ENCODE measurements around the gene CDK5R1. TPM values are rescaled to one million over a fixed set of nuclear protein-coding genes. Genes with fewer than 3 reads are reported as not detected.

The CDK5R1 gene
- polyA plus RNA-seq, 1 donor (not counting 4 experiments of a cell fraction or from before 2014, with no cell fraction given) = 2.9 TPM

- no peak overlapping the region for H2AFZ ChIP-seq (ENCODE audit: control insufficient read depth, low read length)
- H3K9me1 ChIP-seq (ENCODE audit: control insufficient read depth, extremely low read depth, insufficient read depth, low read length) = peaks cover 7% of the 10 kb centered on the region
- H3K9ac ChIP-seq (ENCODE audit: control insufficient read depth, extremely low read depth, insufficient read depth, low read length) = no peak overlapping the region
- FAIRE-seq (no peak), DNase-seq (ENCODE audit: low read depth, low spot score) (no peak)
- H3K4me1 ChIP-seq (ENCODE audit: control insufficient read depth, extremely low read depth, insufficient read depth, low read length) = peaks cover 15% of the 10 kb centered on the region
- no peak overlapping the region for H3K4me2 ChIP-seq (ENCODE audit: control insufficient read depth, extremely low read depth, insufficient read depth, low read depth, low read length)
- peaks cover 15 to 30% of the 10 kb centered on the region in 2 experiments for H3K36me3 ChIP-seq (ENCODE audit: control insufficient read depth in 2 of 2, extremely low read depth in 1 of 2, insufficient read depth in 2 of 2, low read length in 2 of 2)
- TF ChIP-seq CTCF (optimal IDR thresholded peaks at IDR 0.05 in 1 of 3, IDR thresholded peaks at IDR 0.05 in 1 of 3, conservative IDR thresholded peaks at IDR 0.05 in 1 of 3; ENCODE audit: extremely low read depth in 1 of 3, insufficient read depth in 2 of 3, low read length in 3 of 3) (no peak), EZH2 (IDR thresholded peaks at IDR 0.05; ENCODE audit: low read length) (no peak)
- no peaks in the 10 kb centered on the region for H4K20me1 ChIP-seq (ENCODE audit: control insufficient read depth, extremely low read depth, insufficient read depth, low read length)
- no peaks in the 10 kb centered on the region for H3K27me3 ChIP-seq (ENCODE audit: control insufficient read depth, extremely low read depth, insufficient read depth, low read length)
- dilution Hi-C loops (cut with MboI; ENCODE audit: extremely low pct_ligation_motif_present, low sequenced_read_pairs) = no loop called here
- no peak overlapping the region for H3K4me3 ChIP-seq (ENCODE audit: control insufficient read depth in 2 of 3, extremely low read depth in 1 of 3, insufficient read depth in 2 of 3, low read depth in 1 of 3, low read length in 3 of 3)
- H3K27ac ChIP-seq (ENCODE audit: control insufficient read depth, insufficient read depth, low read length) = no peak overlapping the region
- peaks cover 16% of the 10 kb centered on the region for H3K79me2 ChIP-seq (ENCODE audit: control insufficient read depth, insufficient read depth, low read length)
- no peaks in the 10 kb centered on the region for H3K9me3 ChIP-seq (ENCODE audit: control insufficient read depth, low read depth, low read length)
Measured at GRCh38 chr17:32484041-32484461, 2.7 kb upstream of the CDK5R1 start.

GRCh38 chr17:32484628-32485027 is 2.2 kb upstream of the CDK5R1 start:
- no peak overlapping the region for H2AFZ ChIP-seq (ENCODE audit: control insufficient read depth, low read length)
- H4K20me1 ChIP-seq (ENCODE audit: control insufficient read depth, extremely low read depth, insufficient read depth, low read length) = no peaks in the 10 kb centered on the region
- H3K9ac ChIP-seq (ENCODE audit: control insufficient read depth, extremely low read depth, insufficient read depth, low read length) = no peak overlapping the region
- H3K9me1 ChIP-seq (ENCODE audit: control insufficient read depth, extremely low read depth, insufficient read depth, low read length) = peaks cover 9% of the 10 kb centered on the region
- H3K36me3 ChIP-seq (ENCODE audit: control insufficient read depth in 2 of 2, extremely low read depth in 1 of 2, insufficient read depth in 2 of 2, low read length in 2 of 2) = peaks cover 21 to 28% of the 10 kb centered on the region in 2 experiments
- no peak for FAIRE-seq
- H3K27ac ChIP-seq (ENCODE audit: control insufficient read depth, insufficient read depth, low read length) = no peak overlapping the region
- peaks cover 22% of the 10 kb centered on the region for H3K79me2 ChIP-seq (ENCODE audit: control insufficient read depth, insufficient read depth, low read length)
- DNase-seq (ENCODE audit: low read depth, low spot score) = no peak
- H3K4me3 ChIP-seq (ENCODE audit: control insufficient read depth in 2 of 3, extremely low read depth in 1 of 3, insufficient read depth in 2 of 3, low read depth in 1 of 3, low read length in 3 of 3) = no peak overlapping the region
- dilution Hi-C loops (cut with MboI; ENCODE audit: extremely low pct_ligation_motif_present, low sequenced_read_pairs) = no loop called here
- no peak overlapping the region for H3K4me2 ChIP-seq (ENCODE audit: control insufficient read depth, extremely low read depth, insufficient read depth, low read depth, low read length)
- no peak for TF ChIP-seq EZH2 (IDR thresholded peaks at IDR 0.05; ENCODE audit: low read length)
- TF ChIP-seq CTCF (optimal IDR thresholded peaks at IDR 0.05 in 1 of 3, IDR thresholded peaks at IDR 0.05 in 1 of 3, conservative IDR thresholded peaks at IDR 0.05 in 1 of 3; ENCODE audit: extremely low read depth in 1 of 3, insufficient read depth in 2 of 3, low read length in 3 of 3) = no peak
- H3K9me3 ChIP-seq (ENCODE audit: control insufficient read depth, low read depth, low read length) = no peaks in the 10 kb centered on the region
- peaks cover 21% of the 10 kb centered on the region for H3K4me1 ChIP-seq (ENCODE audit: control insufficient read depth, extremely low read depth, insufficient read depth, low read length)
- H3K27me3 ChIP-seq (ENCODE audit: control insufficient read depth, extremely low read depth, insufficient read depth, low read length) = no peaks in the 10 kb centered on the region

Measured in keratinocyte (primary cell).